ENCODE data around the gene ARSA.

DNA sequence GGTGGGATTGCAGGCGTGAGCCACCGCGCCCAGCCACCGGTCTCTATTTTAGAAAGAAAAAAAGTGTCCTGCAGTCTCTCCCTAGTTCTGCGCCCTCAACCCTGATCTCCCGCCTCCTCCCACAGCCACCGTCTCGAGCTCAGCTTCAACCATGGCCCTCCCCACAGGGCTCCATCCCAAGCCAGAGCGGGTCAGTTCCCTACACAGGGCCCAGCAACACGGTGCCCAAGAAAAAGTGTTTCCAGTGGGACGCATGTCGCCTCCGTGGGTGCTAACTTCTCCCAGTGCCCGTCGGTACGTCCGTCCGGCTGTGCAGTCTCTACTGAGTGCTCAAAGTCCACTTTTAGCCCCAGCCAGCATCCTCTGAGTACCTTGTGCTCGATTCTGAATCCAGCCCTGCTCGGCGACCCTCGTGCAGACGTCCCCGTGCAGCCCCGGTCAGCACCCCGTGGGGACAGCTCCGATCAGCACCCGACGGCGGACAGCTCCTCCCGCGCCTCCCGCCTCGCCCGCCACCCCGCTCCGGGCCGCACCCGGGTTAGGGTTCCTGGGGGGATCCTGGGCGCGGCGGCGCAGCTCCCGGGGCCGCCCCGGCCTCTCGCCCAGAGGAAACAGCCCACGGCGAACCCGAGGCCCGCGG is 28.0 kb downstream of the ARSA start:
- TF ChIP-seq CHD2 (IDR thresholded peaks at IDR 0.05; ENCODE audit: low read length, partially characterized antibody), result no peak
- no peak for TF ChIP-seq MYC (IDR thresholded peaks at IDR 0.05; ENCODE audit: borderline replicate concordance, low read length)
- TF ChIP-seq, protein P1, sequence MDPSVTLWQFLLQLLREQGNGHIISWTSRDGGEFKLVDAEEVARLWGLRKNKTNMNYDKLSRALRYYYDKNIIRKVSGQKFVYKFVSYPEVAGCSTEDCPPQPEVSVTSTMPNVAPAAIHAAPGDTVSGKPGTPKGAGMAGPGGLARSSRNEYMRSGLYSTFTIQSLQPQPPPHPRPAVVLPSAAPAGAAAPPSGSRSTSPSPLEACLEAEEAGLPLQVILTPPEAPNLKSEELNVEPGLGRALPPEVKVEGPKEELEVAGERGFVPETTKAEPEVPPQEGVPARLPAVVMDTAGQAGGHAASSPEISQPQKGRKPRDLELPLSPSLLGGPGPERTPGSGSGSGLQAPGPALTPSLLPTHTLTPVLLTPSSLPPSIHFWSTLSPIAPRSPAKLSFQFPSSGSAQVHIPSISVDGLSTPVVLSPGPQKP (IDR thresholded peaks at IDR 0.05; ENCODE audit: low read depth, low read length), result no peak
- TF ChIP-seq FOSL2 (IDR thresholded peaks at IDR 0.05), result no peak
- no peak for TF ChIP-seq FOSL2 (CRISPR knock-in tag; IDR thresholded peaks at IDR 0.05)
- TF ChIP-seq CBX2 (IDR thresholded peaks at IDR 0.05; ENCODE audit: borderline replicate concordance, low read depth), result no peak
- TF ChIP-seq, protein P2, sequence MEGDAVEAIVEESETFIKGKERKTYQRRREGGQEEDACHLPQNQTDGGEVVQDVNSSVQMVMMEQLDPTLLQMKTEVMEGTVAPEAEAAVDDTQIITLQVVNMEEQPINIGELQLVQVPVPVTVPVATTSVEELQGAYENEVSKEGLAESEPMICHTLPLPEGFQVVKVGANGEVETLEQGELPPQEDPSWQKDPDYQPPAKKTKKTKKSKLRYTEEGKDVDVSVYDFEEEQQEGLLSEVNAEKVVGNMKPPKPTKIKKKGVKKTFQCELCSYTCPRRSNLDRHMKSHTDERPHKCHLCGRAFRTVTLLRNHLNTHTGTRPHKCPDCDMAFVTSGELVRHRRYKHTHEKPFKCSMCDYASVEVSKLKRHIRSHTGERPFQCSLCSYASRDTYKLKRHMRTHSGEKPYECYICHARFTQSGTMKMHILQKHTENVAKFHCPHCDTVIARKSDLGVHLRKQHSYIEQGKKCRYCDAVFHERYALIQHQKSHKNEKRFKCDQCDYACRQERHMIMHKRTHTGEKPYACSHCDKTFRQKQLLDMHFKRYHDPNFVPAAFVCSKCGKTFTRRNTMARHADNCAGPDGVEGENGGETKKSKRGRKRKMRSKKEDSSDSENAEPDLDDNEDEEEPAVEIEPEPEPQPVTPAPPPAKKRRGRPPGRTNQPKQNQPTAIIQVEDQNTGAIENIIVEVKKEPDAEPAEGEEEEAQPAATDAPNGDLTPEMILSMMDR (IDR thresholded peaks at IDR 0.05), result no peak
- no peak for TF ChIP-seq TFCP2L1 (CRISPR knock-in tag; IDR thresholded peaks at IDR 0.05)
- TF ChIP-seq SMC3 (IDR thresholded peaks at IDR 0.05), result no peak
- TF ChIP-seq, protein P3, sequence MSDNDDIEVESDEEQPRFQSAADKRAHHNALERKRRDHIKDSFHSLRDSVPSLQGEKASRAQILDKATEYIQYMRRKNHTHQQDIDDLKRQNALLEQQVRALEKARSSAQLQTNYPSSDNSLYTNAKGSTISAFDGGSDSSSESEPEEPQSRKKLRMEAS (IDR thresholded peaks at IDR 0.05), result no peak
